Articular chondrocyte of knee joint (primary cell): Measurements from ENCODE around the gene PPIC. TPM values are rescaled to one million over a fixed set of nuclear protein-coding genes. Genes with fewer than 3 reads are reported as not detected.

Source experiments
- small RNA-seq: library from RNA; depleted of rRNA; stranded (forward); fragments of <200 nt; gene quantifications from one replicate; pipeline ENCODE3, GENCODE V24; 2012
- total RNA-seq: library from RNA; depleted of rRNA; stranded (reverse); fragments of >200 nt; gene quantifications from 2 replicates; pipeline ENCODE4 v1.2.3, GENCODE V29; 2012

PPIC gene
- 82.3 and 98.4 TPM in 2 replicates for total RNA-seq

DNA sequence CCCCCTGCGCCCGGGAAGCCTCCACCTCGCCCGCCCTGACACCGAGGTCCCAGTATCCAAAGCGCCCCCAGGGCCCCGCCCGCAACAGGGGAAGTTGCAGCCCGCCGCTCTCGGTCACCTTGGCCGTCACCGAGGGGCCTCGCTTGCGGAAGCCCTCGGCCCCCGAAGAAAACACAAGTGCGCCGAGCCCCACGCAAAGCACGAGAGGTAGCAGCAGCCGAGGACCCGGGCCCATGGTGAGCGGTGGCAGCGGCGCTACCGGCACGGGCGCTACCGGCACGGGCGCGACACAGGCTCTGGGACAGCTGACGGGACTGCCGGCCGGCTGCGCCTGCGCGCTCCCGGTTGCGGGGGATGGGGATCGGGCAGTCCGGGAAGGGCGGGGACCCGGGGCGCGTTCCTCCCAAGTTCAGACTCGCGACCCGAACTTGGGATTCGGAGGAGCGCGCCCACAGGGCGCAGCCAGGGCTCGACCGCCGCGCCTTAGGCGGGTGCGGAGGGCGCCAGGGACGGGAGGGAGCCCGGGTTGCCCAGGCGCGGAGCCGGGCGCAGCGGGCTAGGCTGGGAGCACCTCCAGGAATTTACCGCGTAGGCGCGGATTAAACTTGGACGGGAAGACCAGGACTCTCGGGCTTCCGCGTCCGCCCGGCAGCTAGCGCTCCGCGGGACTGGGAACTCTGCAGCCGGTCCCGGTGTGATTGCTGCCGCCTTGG is at the start of gene PPIC:
Gene PPIC, minus strand, starts transcription at position 335 of the 713 bp plus-strand sequence. Its CDS starts 100 bp downstream, at position 235.

Small RNAs within 50 kb of the gene (small RNA-seq; reads per million reads assigned to genes)
- gene RN7SL689P (not detected), gene RN7SL711P (not detected)

Other genes with a start within 250 kb of the PPIC start
- gene SNX24, start 191.1 kb downstream of the PPIC start, total RNA-seq: 37.8 and 40.6 TPM in 2 replicates
- 0.65 and 1.3 TPM in 2 replicates for gene PRDM6, start 52.5 kb upstream of the PPIC start, total RNA-seq